Epithelial cell of proximal tubule (primary cell): Measurements from ENCODE around the gene WNT3A. TPM values are rescaled to one million over a fixed set of nuclear protein-coding genes. Genes with fewer than 3 reads are reported as not detected.

Experiments used
- DNase-seq: peaks from one replicate; pipeline ENCODE4 v3.0.0-alpha.2; 2011; ENCODE audit warnings: low read depth
- H3K4me3 ChIP-seq: 2 replicates; pipeline ENCODE4 v1.5.1; 2011; ENCODE audit warnings: low read depth, mild to moderate bottlenecking, low read length
- total RNA-seq: library from RNA; depleted of rRNA; stranded (reverse); fragments of >200 nt; gene quantifications from 2 replicates; pipeline ENCODE4 v1.2.3, GENCODE V29; 2015
- TF ChIP-seq, protein P1 (sequence below): conservative IDR thresholded peaks from 2 replicates; pipeline ENCODE4 v1.5.1; 2012; ENCODE audit warnings: low read depth, mild to moderate bottlenecking, low read length

WNT3A gene
- total RNA-seq, 1 donor from 2014 or later, result not detected

GRCh38 chr1:227999056-227999930 lies 7.5 kb upstream of the WNT3A start:
- TF ChIP-seq, protein P1, sequence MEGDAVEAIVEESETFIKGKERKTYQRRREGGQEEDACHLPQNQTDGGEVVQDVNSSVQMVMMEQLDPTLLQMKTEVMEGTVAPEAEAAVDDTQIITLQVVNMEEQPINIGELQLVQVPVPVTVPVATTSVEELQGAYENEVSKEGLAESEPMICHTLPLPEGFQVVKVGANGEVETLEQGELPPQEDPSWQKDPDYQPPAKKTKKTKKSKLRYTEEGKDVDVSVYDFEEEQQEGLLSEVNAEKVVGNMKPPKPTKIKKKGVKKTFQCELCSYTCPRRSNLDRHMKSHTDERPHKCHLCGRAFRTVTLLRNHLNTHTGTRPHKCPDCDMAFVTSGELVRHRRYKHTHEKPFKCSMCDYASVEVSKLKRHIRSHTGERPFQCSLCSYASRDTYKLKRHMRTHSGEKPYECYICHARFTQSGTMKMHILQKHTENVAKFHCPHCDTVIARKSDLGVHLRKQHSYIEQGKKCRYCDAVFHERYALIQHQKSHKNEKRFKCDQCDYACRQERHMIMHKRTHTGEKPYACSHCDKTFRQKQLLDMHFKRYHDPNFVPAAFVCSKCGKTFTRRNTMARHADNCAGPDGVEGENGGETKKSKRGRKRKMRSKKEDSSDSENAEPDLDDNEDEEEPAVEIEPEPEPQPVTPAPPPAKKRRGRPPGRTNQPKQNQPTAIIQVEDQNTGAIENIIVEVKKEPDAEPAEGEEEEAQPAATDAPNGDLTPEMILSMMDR, result peak; percentile 91
- peak; percentile 13 for DNase-seq
- H3K4me3 ChIP-seq, result no peak overlapping the region

DNA sequence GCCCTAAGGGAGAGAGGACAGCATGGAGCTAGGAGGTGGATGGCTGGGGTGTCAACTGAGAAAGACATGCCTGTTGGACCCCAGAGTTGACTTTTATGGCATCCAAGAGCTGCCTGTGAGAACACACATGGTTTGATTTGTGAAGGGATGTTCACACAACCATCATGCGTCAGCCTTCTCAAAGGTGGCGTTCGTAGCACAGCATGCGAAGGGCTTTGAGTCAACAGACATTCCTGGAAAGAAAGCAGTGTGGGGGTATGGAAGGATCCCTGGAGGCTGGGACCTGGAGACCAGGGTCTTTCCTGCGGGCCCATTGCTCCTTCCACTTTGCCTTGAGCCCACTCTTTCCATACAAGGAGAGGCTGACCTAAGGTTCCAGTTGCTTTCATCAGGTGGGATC lies 6.4 kb upstream of the WNT3A start:
- no peak overlapping the region for H3K4me3 ChIP-seq
- TF ChIP-seq, protein P1, result no peak
- DNase-seq, result no peak

DNA sequence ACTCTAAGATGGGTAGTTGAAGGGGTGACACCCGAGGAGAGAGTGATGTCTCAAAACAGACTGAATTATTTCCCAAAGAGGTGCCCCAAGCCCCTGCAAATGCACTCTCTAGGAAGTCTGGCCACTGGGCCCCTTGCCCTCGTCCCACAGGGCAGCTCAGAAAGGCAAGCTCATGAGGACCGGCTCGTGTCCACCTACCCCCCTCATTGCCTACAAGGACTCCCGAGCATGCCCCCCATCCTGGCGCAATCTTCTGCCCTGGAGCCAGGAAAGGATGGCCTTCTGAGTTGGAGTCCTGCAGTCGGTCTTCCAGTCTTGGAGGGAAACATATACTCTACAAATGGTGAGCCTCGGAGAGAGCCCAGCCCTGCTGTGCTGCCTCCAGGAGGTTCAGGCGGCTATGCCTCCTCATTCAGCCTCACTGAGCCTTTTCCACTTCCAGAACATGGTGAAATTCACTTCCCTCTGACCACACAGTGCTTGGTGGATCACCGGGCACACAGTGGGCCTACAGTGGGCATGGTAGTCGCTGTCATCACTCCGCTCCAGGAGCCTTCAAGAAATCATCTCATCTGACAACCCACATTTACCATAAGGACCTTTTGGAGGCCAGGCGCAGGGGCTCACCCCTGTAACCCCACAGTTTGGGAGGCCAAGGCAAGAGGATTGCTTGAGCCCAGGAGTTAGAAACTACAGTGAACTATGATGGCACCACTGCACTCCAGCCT lies 5.8 kb upstream of the WNT3A start:
- DNase-seq, result no peak
- TF ChIP-seq, protein P1, result no peak

DNA sequence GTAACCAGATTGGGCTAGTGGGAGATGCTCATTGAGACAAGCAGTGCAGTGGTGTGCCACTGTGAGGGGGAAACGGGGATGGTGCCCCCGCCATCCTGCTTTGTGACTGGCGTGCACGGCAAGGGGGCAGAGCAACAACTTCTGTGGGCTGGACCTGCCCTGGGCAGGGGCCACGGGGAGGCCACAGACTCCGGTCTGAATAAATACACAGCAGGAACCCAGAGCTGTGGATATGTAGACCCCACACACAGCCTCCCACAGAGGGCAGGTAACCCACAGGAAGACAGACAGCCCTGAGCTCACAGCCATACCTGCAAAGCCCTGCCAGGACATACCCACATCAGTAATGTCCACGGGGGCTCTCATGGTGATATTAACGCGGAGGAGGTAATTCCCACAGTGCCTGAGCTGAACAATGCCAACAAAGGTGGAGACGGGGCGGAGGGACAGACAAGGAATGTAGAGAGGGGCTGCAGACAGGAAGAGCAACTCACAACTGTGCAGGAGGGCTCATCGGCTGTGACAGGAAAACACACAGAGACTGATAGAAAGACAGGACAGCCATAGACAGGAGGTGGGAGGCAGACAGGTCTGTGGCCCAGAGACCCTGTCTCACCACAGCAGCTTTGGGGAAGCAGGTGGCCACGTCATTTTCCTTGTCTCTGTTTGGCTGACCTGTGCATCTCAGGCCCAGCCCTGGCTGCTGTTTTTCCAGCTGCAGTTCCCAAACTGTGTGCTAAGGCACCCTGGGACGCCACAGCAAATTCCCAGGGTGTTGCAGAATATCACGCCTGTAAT lies 4.9 kb upstream of the WNT3A start:
- no peak for DNase-seq
- TF ChIP-seq, protein P1, result no peak
- H3K4me3 ChIP-seq, result no peak overlapping the region

More for the DNA sequence above, 5.8 kb upstream of the WNT3A start:
- H3K4me3 ChIP-seq, result no peak overlapping the region

- TF ChIP-seq, protein P1, result no peak
- DNase-seq, result no peak
- H3K4me3 ChIP-seq, result no peak overlapping the region
Observed at GRCh38 chr1:228002792-228003191, 4.0 kb upstream of the WNT3A start.

DNA sequence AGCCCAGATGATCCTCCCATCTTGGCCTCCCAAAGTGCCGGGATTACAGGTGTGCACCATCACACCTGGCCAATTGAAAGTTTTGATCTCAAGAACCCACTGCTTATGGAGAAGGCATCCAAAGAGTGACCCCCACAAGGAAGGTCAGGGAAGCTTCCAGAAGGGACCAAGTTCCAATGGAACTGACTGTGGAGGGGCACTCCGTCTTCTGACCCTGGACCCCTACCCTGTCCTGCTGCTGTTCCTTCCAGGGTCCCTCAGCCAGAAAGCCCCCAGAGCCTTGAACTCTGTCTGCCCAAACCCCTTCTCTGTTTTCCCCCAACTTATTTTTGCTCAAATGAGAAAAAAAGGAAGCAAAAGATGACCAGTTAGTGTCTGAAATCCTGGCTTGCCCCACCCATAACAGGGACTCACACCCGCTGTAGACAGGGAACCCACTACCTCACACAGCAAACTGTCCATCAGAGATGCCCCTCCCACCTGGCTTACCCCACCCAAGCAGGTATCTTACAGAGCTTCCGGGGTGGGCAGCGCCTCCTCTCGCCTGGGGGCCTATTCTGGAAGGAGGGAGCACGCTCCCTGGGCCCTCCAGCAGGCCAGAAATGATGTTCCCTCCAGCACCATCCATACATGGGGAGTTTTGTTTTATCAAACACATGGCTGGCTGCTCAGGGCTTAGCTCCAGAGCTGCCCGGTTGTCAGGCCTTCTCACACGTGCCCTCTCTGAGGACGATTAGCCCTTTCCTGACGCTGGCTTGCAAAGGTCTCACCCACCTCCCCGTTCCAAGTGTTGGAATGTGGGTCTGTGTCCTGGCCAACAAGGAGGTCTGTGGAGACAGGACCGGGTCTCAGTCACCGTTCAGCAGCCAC lies 3.1 kb upstream of the WNT3A start:
- TF ChIP-seq, protein P1, result no peak
- no peak for DNase-seq
- H3K4me3 ChIP-seq, result no peak overlapping the region
